GM18858 (cell line): ENCODE results near the gene HLA-E.

Experiments used
- ATAC-seq: cut with Tn5 transposase; IDR thresholded peaks from one replicate; pipeline ENCODE4 v1.9.1; 2021; ENCODE audit not compliant: unreplicated experiment

Gene HLA-E

DNA sequence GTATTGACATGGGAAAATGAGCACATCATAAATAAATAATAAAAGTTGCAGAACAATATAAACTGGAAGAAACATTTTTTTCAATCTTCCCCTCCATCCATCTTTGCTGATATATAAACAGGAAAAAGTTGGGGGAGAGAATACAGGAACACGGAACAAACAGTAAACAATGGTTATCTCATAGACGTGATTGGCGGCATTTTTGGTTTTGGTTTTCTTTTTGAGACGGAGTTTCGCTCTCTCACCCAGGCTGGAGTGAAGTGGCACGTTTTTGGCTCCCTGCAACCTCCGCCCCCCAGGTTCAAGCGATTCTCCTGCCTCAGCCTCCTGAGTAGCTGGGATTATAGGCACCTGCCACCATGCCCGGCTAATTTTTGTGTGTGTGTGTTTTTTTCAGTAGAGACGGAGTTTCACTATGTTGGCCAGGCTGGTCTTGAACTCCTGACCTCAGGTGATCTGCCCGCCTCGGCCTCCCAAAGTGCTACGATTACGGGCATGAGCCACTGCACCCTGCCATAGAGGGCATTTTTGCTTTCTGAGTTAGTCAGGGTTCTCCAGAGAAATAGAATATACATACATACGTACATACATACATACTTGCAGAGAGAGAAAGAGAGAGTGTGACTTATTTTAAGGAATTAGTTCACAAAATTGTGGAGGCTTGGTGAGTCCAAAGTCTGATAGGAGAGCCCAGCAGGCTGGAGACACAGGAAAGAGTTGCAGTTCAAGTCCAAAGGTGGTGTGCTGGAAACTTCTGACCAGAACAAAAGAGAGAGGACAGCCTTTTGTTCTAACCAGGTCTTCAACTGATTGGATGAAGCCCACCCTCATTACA lies 44.4 kb downstream of the HLA-E start:
- no peak for ATAC-seq

DNA sequence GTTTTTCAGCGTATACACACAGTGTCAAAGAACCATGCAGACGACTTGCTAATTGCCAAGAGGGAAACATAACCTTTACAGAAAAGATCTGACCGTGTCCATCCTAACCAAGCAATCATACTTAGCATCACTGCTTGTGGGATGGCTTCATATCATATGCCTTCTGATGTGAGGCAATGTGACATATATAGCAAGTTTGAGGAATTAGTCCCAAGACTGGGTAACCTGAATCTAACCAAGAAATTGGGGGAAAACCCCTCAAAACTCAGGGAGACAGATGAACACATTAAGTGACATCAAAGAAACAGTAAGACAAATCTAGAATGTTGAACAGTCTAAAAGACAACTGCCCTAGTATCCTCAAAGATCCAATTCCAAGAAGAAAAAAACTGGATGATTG lies 48.6 kb downstream of the HLA-E start:
- no peak for ATAC-seq

DNA sequence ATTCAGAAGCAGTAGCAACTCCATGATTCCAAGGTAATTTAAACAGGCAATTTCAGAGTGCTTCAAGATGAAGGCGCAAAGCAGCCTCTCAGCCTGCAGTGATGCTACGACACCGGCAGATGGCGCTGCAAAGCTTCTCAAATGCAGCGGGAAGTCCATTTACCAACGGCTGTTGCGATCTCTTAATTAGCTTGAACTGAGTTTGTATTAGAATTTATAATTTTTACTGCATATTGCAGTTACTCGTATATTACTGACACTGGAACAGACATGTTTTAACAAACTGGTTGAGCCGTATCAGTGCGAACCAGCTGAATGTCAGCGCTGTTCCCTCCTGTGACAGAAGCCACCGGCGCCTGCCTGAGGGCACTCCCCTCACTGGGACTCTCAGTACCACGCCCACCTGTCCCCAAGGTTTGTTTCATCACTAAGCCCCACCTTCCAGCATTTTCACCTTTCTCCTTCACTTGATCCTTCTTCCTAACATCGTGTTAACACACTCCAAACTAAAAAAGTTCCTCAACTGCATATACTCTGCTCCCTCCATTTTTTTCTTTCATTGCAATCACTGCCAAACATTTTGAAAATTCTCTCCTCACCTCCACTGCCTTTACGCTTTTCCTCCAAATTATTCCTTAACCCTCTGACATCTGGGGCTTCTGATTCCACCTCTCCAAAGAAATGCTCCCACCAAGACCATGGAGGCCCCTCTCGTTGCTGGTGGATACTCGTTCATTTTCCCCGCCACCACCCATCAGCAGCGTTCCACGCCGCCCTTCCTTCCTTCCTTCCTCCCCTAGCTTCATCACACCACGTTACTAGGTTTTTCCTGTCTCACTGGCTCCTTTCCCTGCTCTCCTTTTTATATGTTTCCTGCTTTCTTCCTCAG lies 52.5 kb downstream of the HLA-E start:
- ATAC-seq, result no peak

DNA sequence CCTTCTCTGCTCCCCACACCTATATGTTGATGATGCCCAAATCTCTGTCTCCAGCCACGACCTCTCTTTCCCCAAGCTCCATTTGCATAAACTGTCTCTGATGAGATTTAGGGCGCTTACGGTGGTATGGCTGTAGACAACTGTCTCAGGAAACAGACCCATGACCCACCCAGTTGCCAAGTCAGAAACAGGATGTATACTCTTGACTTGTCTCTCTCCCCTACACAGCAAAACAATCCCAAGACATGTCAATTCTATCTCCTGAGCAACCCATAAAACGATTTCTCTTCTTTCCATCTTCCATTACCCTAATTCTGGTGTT lies 53.1 kb downstream of the HLA-E start:
- ATAC-seq, result no peak

DNA sequence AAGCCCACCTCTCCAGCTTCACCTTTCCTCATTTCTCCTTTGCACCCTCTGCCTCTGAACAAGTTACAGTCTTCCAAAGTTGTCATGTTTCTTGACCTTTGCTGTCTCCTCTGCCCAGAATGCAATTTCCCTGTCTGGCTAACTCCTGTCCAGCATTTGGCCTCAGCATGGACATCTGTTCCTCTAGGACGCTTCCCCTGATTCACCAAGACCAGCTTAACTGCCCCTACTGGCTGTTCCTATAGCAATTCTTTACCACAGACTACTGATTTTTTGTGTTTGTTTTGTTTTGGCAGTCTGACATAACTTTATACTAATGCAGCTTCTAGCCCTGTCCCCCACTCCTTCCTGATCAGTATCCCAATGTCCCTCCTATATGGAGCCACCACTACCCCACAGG lies 53.6 kb downstream of the HLA-E start:
- ATAC-seq, result no peak
